ENCODE measurements around the gene OR52K1.
"Not testable (repeated sequence)": the region's sequence is repeated elsewhere in the genome, so short reads cannot be mapped to it uniquely, and the experiment has no call there.

Gene OR52K1

DNA sequence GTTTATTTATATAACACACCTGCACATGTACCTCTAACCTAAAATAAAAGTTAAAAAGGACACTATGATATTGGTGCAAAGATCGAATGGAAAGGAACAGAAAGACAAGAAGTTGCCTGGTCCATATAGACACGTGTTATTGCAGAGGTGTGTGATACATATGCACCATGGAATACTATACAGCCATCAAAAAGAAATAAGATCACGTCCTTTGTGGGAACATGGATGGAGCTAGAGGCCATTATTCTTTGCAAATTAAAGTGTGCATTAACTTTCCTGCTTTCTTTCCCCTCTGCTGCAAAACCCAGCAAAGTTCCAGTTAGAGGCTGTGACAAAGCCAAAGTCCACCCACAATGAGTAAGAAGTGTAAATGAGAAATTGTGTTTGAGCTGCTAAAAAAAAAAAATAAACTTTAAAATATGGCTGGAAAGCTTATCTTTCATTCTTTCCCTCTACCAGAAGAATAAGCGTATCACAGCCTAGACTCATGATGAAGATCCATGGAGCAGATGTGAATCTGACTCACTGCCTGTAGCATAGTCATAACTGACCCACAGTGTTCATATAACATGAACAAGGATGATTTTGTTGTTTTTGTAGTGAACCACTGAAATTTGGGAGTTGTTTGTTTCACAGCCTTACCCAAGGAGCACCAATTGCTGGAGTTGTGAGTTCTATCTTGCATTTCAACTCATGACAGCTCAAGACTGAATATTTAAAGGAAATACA is 9.6 kb downstream of the OR52K1 start:
- DNase-seq: no peak

DNA sequence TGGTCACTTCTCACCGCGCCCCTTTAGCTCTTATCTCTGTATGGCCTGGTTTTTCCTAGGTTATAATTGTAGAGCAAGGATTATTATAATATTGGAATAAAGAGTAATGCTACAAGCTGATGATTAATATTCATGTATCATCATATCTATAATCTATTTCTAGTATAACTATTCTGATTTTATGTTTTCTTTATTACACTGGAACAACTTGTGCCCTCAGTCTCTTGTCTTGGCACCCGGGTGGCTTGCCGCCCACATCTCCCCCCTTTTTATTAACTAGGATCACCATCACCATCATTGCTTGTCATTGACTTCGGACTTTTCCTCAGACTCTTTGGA is 11.0 kb downstream of the OR52K1 start:
- no peak for DNase-seq

DNA sequence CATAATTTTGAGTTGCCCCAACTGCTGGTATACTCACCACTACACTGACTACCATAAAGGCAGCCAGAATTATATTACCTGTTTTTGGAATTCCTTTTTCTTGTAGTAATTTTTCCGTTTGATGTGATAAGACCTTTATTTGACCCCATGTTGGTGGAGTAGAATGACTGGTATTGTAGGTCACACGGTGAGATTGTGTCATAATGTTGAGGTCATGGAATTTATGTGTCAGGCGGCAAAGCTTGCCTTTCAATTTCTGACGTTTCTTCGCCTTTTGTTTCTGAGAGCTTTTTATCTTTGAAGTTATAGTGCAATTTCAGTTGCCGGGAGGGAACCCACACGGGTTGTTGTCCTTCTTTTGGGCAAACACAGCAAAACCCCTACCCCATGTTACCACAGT is 13.0 kb downstream of the OR52K1 start:
- DNase-seq: no peak

DNA sequence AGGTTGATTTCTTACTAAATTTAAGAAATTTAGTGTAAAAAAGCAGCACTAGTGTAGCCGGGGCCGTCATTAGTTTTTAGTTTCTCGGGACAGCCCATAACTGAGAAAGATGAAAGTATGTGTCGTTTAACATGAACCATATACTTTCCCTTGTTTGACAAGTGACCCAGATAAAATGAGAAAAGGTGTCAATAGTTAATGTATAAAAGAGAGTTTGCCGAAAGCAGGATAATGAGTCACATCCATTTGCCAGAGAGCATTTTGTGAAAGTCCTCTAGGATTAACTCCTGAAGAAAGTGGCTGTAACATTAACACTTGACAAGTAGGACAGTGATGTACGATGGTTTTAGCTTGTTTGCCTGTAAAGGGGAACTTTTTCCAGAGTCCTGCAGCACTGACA is 13.5 kb downstream of the OR52K1 start:
- DNase-seq: no peak

DNA sequence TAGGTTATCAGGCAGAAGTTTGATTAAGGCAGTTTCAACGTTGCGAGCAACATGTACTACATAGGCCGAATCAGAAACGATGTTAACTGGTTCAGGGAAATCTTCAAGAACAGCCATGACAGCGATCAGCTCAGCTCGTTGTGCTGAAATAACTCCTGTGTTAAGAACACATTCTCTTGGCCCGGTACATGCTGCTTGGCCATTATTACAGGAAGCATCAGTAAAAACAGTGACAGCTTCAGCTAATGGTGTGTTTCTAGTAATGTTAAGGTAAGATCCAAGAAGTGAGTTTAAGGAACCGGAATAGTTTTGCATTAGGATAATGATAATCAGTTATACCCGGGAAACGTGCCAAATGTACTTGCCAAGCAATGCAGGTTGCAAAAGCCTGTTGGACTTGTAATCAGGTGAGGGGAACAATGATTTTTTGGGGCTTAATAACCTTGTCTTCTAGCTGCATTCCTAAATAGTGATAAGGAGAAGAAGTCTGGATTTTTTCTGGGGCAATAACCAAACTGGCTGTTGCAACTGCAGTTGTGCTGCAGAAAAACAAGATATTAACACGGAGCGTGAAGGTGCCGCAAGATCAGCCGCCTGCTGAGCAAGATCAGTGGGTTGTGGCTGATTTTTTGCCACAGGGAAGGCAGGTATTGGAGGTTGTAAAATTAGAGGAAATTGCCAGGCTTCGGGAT is 14.3 kb downstream of the OR52K1 start:
- DNase-seq: peak; percentile 2

DNA sequence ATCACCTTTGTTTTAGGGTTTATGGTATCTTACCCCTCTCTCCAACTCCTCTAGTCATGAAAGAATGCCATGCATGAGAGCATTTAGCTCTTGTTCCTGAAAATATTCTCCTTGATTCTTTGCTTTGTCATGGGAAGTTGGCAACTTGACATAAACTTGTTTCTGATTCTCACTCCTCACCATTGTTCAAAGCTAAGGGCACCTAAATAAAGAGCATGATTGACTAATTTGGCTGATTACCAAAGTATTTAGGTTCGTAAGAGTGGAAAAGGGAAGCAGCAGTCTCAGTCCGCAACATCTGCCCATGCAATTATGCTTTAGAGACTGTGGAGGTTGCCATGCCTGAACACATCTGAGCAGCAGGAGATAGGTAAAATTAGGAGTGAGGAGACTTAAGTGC is 26.4 kb downstream of the OR52K1 start:
- peak; percentile 42 for DNase-seq

DNA sequence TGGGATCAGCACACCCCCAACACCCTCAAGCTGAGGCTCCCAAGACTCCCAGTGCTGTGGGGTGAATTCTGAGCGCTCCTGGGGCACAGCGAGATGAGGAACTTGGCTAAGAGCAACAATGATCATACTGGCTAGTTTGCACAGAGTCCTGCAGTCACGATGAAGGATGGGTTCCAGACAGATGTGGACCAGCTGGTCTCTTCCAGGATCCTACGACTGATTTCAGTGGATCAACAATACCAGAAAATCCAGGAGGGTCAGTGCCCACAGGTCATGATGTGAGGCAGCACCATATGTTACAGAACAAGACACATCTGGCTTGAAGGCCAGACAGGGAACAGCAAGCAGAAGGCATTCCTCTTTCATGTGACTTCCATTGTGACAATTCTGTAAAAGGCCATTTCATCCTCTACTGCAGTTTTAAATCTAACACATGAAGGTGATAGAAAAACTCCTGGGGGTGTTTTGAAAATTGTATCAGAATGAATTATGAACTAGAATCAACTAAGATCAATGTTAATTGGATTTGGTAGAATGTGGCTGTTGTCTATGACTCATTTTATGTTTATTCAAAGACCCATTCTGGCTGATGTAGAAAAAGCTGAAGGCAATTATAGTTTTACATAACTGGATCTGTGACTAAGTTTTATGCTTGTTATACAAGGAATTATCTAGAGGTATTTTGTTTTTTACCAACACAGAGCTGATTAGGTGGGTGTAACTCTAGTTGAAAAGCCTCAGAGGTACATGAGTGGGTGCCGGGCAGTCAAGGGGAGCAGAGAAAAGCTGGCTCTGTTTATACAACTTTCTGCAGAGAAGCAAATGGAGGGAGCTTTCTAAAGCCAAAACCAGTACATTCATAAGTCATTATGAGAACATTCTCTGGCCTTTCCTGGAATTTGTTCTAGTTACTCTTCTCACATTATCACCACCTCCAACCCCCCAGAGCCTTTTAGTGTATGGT is 29.1 kb downstream of the OR52K1 start:
- no peak for DNase-seq

DNA sequence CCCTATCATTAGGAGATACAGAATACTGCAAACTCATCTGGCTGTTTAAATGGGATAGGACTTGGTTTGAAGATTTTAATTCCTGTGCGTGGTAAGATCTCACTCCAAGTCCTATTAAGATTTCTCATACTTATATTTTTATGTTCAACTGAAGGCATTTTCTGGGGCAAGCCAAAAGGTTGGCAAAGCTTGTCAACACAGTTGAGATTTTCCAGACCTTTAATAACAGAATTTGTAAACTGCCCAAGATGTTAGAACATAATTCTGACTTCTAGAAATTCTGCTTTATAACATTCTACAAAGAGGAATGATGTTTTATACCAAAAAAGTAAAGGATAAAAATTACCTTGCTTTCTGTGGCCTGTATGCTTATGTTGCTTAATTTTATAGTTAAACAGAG is 31.8 kb downstream of the OR52K1 start:
- no peak for DNase-seq

DNA sequence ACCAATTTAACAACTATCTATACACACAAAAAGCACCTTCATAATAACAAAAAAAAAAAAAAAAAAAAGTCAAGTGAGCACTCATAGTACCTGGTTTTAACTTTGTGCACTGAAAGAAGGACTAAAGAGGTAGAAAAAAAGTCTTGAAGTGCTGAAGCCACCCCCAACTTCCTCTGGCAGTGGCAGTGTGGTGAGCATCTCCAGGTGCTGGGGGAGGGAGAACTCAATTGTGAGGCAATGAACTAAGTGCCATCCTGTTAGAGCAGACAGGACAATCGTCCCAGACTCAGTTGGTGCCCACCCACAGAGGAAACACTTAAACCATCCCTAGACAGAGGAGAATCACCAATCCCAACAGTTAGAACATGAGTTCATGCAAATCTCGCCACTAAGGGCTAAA is 39.9 kb downstream of the OR52K1 start:
- DNase-seq: no peak

DNA sequence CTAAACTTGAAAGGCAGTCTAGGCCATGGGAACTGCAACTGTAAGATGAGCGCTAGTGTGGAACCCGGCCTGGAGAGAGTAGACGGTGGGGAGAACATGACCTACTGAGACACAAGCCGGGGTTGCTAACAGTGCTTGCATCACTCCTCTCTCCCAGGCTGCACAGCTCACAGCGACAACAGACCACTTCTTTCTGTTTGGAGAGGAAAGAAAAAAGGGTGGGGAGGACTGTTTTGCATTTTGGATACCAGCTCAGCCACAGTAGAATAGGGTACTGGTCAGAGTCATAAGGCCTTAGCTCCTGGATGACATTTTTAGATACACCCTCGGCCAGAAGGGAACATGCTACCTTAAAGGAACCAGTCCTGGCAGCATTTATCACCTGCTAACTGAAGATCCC is 40.3 kb downstream of the OR52K1 start:
- no peak for DNase-seq

DNA sequence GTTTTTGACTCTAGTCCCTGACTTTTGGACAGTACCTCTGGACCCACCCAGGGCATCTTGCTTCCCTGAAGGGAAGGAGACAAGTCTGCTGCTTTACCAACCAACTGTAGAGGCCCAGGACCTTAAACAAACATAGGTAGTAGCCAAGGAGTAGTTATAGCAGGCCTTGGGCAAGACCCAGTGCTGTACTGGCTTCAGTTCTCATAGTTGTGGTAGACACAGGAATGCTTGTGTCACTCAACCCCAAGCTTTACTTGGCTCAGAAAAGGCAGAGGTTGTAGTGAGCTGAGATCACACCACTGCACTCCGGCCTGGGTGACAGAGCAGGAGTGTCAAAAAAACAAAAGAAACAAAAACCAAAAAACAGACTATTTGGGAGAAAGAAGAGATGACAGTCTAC is 41.2 kb downstream of the OR52K1 start:
- no peak for DNase-seq

DNA sequence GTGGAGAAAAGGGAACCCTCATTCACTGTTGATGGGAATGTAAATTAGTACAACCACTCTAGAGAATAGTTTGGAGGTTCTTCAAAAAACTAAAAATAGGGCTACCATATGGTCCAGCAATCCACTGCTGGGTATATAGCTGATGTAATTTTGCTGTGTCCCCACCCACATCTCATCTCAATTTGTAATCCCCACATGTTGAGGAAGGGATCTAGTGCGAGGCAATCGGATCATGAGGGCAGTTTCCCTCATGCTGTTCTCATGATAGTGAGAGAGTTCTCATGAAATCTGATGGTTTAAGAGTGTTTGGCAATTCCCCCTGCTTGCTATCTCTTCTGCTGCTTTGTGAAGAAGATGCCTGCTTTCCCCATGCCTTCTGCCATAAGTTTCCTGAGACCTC is 45.5 kb downstream of the OR52K1 start:
- no peak for DNase-seq

DNA sequence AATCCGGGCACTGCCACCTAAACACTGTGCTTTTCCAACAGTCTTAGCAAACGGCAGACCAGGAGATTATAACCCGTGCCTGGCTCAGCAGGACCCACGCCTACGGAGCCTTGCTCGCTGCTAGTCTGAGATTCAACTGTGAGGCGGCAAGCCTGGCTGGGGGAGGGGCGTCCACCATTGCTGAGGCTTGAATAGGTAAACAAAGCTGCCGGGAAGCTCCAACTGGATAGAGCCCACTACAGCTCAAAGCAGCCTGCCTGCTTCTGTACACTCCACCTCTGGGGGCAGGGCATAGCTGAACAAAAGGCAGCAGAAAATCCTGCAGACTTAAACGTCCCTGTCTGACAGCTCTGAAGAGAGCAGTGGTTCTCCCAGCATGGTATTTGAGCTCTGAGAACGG is 49.2 kb downstream of the OR52K1 start:
- not testable (repeated sequence) for DNase-seq

DNA sequence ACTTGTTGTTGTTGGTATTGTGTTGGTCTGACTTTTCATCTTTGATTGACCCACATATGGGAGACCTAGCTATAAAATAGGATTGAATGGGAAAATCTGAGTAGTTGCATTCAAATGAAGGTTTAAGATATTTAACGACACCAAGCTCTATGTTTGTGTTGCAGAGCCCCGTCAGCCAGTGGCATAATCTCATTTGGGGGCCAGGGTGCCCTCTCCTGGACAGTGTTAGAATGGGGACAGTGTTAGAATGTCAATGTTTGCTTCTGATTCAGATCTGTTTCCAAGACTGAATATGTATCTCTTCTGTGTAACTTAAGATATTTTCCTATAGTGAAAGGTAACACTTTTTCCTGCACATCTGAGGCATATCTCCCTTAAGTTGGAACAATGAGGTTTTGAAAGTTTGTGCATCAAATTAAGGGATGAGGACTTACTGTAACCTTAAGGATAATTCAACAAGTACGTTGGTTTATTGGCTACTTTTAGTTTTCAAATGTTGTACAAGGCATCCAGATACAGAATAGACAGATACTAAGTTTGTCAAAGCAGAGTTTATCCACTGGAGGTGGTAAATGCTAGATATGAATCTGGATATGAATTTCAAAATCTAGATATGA is 57.3 kb downstream of the OR52K1 start:
- no peak for DNase-seq

DNA sequence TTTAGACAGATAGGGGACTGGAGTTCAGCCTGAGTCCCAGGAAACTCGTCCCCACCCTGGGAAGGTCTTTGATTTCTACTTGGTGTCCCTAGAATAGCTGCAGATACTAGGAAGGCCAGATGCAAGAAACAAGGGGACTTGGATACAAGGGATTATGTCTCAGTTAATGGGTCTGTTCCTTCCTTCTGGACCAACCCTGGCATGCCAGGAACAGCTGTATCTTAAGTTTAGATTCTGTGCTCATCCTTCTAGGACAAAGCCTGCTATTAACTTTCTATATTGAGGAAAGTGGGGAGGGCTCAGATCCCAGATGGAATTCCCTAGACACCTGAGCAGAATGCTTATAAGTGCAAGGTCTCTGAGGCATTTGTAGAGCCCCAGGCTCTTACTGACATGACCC is 58.6 kb downstream of the OR52K1 start:
- no peak for DNase-seq
